WERI-Rb-1 (cell line): ENCODE results near the gene SGK2.

Experiments
- DNase-seq: peaks from one replicate; pipeline ENCODE4 v3.0.0-alpha.2; 2020
- H3K27ac ChIP-seq: fragments of 250-450 bp; sonication (Bioruptor Pico); 2 replicates; pipeline ENCODE4 v1.5.1; 2020; ENCODE audit warnings: mild to moderate bottlenecking, moderate library complexity
- H3K27me3 ChIP-seq: fragments of 250-450 bp; sonication (Bioruptor Pico); 2 replicates; pipeline ENCODE4 v1.5.1; 2021; ENCODE audit warnings: mild to moderate bottlenecking, low read depth, moderate library complexity; ENCODE audit not compliant: insufficient read depth, severe bottlenecking
- H3K36me3 ChIP-seq: fragments of 250-450 bp; sonication (Bioruptor Pico); 2 replicates; pipeline ENCODE4 v1.5.1; 2020; ENCODE audit warnings: mild to moderate bottlenecking, moderate library complexity
- H3K4me3 ChIP-seq: 2 replicates; pipeline ENCODE4 v1.5.1; 2011; ENCODE audit warnings: low read depth, mild to moderate bottlenecking, control low read depth, low read length
- H3K9me3 ChIP-seq: fragments of 250-450 bp; sonication (Bioruptor Pico); 2 replicates; pipeline ENCODE4 v1.5.1; 2021; ENCODE audit warnings: mild to moderate bottlenecking, moderate library complexity; ENCODE audit not compliant: severe bottlenecking
- TF ChIP-seq, protein P1 (sequence below): IDR thresholded peaks from 2 replicates; pipeline ENCODE4 v1.5.1; 2011; ENCODE audit warnings: low read depth, mild to moderate bottlenecking, control low read depth, inconsistent platforms, low read length

Gene SGK2

DNA sequence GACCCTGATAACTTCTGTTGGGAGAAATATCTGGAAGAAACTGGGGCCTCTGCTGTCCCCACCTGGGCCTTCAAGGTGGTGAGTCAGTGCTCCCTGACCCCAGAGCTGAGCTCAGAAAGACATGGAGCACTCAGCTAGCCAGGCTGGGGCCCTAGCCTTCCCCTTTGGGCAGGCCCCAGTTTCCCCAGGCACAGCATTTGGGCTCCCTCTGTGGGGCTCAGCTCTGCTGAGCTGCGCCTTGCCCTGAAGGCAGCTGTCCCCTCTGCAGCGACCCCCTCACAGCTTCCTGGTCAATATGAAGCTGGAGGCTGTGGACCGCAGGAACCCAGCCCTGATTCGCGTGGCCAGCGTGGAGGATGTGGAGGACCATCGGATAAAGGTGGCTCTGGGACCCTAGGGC is 24.8 kb upstream of the SGK2 start:
- TF ChIP-seq, protein P1, sequence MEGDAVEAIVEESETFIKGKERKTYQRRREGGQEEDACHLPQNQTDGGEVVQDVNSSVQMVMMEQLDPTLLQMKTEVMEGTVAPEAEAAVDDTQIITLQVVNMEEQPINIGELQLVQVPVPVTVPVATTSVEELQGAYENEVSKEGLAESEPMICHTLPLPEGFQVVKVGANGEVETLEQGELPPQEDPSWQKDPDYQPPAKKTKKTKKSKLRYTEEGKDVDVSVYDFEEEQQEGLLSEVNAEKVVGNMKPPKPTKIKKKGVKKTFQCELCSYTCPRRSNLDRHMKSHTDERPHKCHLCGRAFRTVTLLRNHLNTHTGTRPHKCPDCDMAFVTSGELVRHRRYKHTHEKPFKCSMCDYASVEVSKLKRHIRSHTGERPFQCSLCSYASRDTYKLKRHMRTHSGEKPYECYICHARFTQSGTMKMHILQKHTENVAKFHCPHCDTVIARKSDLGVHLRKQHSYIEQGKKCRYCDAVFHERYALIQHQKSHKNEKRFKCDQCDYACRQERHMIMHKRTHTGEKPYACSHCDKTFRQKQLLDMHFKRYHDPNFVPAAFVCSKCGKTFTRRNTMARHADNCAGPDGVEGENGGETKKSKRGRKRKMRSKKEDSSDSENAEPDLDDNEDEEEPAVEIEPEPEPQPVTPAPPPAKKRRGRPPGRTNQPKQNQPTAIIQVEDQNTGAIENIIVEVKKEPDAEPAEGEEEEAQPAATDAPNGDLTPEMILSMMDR, result no peak
- no peaks in the 10 kb centered on the region; the same call in 1 of the 2 replicates for H3K36me3 ChIP-seq
- H3K27ac ChIP-seq, result no peak overlapping the region
- H3K4me3 ChIP-seq, result no peak overlapping the region
- no peaks in the 10 kb centered on the region for H3K9me3 ChIP-seq
- H3K27me3 ChIP-seq, result no peaks in the 10 kb centered on the region
- no peak for DNase-seq

DNA sequence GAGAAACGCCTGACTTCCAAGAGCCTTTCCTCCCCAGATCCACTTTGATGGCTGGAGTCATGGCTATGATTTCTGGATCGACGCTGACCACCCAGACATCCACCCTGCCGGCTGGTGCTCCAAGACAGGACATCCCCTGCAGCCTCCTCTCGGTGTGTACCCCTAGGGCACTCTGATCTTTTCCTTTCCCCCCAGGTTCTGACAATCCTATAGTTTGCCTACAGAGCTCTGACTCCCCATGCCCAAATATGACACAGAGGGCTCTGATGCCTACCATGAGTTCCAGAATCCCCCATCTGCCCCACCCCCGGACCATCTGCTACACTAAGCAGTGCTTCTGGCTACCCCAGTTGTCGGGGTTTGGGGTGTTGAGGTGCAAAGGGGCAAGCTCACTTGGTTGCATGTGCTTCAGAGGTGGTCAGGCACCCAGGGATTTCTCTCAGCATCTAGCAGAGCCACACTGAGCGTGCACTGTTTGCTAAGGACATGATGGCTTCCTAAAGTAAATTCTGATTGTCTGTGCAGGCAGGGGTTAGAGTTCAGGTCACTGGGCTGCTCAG is 24.0 kb upstream of the SGK2 start:
- no peak overlapping the region for H3K4me3 ChIP-seq
- no peaks in the 10 kb centered on the region; the same call in 1 of the 2 replicates for H3K36me3 ChIP-seq
- no peak overlapping the region for H3K27ac ChIP-seq
- no peak for DNase-seq
- no peaks in the 10 kb centered on the region for H3K27me3 ChIP-seq
- TF ChIP-seq, protein P1, result no peak
- H3K9me3 ChIP-seq, result no peaks in the 10 kb centered on the region

DNA sequence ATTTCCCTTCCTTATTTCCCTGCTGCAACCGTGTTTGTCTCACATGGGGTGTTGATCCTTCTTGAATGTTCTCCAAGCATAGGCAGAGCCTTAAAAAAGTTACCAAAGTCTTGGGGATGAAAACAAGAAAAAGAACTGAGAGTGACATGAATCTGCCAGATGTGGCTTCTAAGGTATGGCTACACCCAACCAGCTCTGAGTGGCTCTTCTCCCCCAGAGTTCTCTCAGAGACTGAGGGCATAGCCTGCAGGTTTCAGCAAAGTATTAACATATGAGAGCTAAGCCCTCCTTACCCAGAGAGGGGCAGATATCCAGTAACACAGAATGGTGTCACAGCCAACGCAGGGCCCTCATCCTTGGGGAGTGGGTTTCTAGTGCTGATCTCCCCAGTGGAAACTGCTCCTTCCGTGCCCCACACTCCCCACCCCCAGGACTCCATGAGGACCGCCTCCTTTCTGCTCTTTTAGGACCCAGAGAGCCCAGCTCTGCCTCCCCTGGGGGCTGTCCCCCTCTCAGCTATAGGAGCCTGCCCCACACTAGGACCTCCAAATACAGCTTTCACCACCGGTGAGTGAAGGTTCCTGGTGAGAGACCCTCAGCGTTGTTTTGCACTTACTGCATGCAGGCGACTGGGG is 23.3 kb upstream of the SGK2 start:
- Histone ChIP-seq H3K27ac (no peak overlapping the region), H3K36me3 (no peaks in the 10 kb centered on the region; the same call in 1 of the 2 replicates), H3K27me3 (no peaks in the 10 kb centered on the region), H3K4me3 (no peak overlapping the region), H3K9me3 (no peaks in the 10 kb centered on the region)
- no peak for DNase-seq
- TF ChIP-seq, protein P1, result no peak

DNA sequence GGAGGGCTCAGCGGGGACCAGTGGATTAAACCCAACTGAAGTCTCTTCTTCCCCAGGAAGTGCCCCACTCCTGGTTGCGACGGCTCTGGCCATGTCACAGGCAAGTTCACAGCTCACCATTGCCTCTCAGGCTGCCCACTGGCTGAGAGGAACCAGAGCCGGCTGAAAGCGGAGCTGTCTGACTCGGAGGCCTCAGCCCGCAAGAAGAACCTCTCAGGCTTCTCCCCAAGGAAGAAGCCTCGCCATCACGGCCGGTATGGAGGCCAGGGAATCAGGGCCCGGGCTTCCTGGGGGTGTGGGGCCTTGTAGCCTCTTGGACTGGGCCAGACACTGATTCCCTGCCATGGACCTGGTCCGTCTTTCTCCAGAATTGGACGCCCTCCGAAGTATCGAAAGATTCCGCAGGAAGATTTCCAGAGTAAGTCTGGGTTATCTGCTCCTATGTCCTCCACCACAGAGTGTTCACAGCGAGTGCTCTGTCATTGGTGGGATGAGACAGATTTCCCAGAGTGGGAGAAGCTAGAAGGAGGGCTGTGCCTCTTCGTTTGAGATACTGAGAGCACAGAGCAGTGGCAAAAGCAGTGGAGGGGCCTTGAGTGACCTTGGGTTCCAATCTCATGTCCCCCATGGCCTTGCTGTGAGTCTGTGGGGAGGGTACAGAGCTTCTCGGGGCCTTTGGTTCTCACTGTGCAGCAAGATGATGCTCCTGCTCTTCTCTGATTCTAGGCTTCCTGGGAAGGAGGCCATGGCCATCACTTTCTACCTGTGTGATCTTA is 22.6 kb upstream of the SGK2 start:
- TF ChIP-seq, protein P1, result no peak
- Histone ChIP-seq H3K27ac (no peak overlapping the region), H3K9me3 (no peaks in the 10 kb centered on the region), H3K36me3 (peaks cover 1% of the 10 kb centered on the region; the same call in 1 of the 2 replicates), H3K27me3 (no peaks in the 10 kb centered on the region), H3K4me3 (no peak overlapping the region)
- no peak for DNase-seq

DNA sequence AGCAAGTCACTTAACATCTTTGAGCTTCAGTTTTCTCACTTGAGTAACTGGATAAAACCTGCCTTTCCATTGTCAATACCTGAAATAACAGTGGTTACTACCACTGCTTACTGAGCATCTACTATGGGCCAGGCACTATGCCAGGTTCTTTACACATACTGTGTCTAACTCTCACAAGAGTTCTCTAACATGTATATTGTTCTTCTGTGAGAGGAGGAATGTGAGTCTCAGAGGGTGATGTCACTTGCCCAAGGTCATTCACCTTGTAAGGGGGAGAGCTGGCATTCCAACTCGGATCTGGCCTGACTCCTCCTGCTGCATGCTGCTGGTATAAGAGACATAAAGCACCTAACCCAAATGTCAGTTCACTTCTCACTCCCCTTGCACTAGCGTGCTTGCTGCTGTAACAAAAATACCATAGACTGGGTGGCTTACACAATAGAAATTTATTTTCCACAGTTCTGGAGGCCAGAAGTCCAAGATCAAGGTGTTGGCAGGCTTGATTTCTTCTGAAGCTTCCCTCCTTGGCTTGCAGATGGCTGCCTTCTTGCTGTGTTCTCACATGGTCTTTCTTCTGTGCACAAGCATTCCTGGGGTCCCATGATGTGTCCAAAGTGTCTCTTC is 21.9 kb upstream of the SGK2 start:
- no peaks in the 10 kb centered on the region for H3K9me3 ChIP-seq
- peaks cover 5% of the 10 kb centered on the region; the same call in 1 of the 2 replicates for H3K36me3 ChIP-seq
- TF ChIP-seq, protein P1, result no peak
- H3K27ac ChIP-seq, result no peak overlapping the region
- H3K27me3 ChIP-seq, result no peaks in the 10 kb centered on the region
- no peak overlapping the region for H3K4me3 ChIP-seq
- no peak for DNase-seq
